ENCODE results near the gene GAK.
"Not testable (repeated sequence)": the region's sequence is repeated elsewhere in the genome, so short reads cannot be mapped to it uniquely, and the experiment has no call there.

The GAK gene

DNA sequence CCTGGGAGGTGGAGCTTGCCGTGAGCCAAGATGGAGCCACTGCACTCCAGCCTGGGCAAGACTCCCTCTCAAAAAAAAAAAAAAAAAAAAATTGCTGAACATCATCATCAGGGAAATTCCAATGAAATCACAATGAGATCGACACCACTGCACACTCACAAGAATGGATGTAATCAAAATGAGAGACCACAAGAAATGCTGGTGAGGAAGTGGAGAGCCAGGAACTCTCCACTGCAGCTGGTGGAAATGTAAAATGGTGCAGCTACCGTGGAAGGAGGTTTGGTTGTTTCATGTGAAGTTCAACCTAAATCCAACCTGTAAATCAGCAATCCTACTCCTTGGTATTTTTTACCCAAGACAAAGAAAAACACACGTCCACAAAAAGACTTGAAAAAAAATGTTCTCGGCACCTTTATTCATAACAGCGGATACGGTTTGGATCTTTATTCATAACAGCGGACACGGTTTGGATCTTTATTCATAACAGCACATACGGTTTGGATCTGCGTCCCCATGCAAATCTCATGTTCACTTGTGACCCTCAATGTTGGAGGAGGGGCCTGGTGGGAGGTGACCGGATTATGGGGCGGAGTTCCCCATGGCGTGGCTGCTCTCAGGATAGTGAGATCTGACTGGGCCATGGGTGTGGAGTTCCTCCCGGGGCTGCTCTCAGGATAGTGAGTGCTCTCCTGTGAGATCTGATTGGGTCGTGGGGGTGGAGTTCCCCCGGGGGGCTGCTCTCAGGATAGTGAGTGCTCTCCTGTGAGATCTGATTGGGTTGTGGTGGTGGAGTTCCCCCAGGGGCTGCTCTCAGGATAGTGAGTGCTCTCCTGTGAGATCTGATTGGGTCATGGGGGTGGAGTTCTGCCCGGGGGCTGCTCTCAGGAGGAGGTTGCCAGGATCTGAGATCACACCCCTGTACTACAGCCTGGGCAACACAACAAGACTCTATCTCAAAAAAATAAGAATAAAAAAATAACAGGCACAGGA is 7.7 kb downstream of the GAK start:
- TF ChIP-seq, protein P1, sequence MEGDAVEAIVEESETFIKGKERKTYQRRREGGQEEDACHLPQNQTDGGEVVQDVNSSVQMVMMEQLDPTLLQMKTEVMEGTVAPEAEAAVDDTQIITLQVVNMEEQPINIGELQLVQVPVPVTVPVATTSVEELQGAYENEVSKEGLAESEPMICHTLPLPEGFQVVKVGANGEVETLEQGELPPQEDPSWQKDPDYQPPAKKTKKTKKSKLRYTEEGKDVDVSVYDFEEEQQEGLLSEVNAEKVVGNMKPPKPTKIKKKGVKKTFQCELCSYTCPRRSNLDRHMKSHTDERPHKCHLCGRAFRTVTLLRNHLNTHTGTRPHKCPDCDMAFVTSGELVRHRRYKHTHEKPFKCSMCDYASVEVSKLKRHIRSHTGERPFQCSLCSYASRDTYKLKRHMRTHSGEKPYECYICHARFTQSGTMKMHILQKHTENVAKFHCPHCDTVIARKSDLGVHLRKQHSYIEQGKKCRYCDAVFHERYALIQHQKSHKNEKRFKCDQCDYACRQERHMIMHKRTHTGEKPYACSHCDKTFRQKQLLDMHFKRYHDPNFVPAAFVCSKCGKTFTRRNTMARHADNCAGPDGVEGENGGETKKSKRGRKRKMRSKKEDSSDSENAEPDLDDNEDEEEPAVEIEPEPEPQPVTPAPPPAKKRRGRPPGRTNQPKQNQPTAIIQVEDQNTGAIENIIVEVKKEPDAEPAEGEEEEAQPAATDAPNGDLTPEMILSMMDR (IDR thresholded peaks at IDR 0.05; ENCODE audit: extremely low read depth, insufficient read depth, missing control alignments): no peak
- DNase-seq (ENCODE audit: low spot score): peak; percentile 70
- in situ Hi-C loops (cut with MboI; ENCODE audit: low pct_unique_long_range_greater_than_20kb, low sequenced_read_pairs, unreplicated experiment): no loop called here

DNA sequence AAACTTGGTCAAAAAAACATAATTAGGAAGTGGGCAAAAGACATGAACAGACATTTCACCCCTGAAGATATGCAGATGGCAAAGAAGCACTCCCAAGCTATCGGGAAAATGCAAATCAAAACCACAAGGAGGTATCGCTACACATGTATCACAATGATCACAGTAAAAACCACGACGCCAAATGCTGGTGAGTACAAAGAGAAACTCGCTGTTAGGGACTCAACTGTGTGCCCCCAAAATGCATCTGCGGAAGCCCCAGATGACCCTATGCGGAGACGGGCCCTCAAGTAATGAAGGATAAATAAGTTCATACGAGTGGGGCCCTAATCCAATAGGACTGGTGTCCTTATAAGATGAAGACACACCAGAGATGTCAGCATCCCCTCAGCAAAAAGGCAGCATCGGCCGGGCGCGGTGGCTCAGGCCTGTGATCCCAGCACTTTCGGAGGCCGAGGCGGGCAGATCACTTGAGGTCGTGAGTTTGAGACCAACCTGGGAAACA is 10.2 kb downstream of the GAK start:
- TF ChIP-seq, protein P1 (IDR thresholded peaks at IDR 0.05; ENCODE audit: extremely low read depth, insufficient read depth, missing control alignments): no peak
- in situ Hi-C loops (cut with MboI; ENCODE audit: low pct_unique_long_range_greater_than_20kb, low sequenced_read_pairs, unreplicated experiment): no loop called here
- DNase-seq (ENCODE audit: low spot score): peak; percentile 69

DNA sequence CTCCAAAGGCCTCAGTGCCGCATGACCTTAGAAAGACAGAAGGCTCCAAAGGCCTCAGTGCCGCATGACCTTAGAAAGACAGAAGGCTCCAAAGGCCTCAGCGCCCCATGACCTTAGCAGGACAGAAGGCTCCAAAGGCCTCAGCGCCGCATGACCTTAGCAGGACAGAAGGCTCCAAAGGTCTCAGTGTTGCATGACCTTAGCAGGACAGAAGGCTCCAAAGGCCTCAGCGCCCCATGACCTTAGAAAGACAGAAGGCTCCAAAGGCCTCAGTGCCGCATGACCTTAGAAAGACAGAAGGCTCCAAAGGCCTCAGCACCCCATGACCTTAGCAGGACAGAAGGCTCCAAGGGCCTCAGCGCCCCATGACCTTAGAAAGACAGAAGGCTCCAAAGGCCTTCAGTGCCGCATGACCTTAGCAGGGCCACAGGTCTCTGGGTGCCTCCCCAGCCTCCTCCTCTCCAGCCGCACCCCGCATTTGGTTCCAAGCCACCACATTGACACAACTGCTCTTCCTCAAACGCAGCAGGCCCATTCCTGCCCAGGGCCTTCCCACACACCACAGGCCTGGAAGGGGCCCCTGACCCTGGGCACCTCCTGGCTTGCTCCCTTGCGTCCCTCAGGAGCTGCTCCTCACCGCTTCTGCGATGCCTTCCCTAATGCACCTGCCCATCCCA is 13.0 kb downstream of the GAK start:
- DNase-seq (ENCODE audit: low spot score); in situ Hi-C loops (cut with MboI; ENCODE audit: low pct_unique_long_range_greater_than_20kb, low sequenced_read_pairs, unreplicated experiment): not testable (repeated sequence)

DNA sequence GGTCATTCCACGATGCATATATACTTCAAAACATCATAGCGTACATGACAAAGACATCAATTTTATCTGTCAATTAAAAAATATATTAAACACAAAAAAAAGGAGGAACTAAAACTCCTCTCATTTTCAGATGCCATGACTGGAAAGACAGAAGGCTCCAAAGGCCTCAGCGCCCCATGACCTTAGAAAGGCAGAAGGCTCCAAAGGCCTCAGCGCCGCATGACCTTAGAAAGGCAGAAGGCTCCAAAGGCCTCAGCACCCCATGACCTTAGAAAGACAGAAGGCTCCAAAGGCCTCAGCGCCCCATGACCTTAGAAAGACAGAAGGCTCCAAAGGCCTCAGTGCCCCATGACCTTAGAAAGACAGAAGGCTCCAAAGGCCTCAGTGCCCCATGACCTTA is 13.5 kb downstream of the GAK start:
- DNase-seq (ENCODE audit: low spot score); in situ Hi-C loops (cut with MboI; ENCODE audit: low pct_unique_long_range_greater_than_20kb, low sequenced_read_pairs, unreplicated experiment): not testable (repeated sequence)

DNA sequence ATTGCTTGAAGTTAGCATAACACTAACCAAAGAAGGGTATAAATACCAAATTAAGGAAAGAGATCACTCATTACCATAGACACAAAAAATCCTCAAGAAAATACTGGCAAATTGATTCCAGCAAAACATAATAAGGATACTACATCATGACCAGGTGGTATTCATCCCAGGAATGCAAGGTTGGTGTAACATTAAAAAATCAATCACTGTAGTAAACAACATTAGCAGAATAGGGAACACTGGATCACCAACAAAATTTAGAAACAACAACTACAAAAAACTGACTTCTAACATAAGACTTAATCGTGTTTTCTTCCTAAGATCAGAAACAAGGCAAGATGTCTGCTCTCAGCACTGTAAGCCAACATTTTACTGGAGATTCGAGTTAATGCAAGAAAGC is 14.1 kb downstream of the GAK start:
- in situ Hi-C loops (cut with MboI; ENCODE audit: low pct_unique_long_range_greater_than_20kb, low sequenced_read_pairs, unreplicated experiment): no loop called here
- TF ChIP-seq, protein P1 (IDR thresholded peaks at IDR 0.05; ENCODE audit: extremely low read depth, insufficient read depth, missing control alignments): no peak
- no peak for DNase-seq (ENCODE audit: low spot score)

DNA sequence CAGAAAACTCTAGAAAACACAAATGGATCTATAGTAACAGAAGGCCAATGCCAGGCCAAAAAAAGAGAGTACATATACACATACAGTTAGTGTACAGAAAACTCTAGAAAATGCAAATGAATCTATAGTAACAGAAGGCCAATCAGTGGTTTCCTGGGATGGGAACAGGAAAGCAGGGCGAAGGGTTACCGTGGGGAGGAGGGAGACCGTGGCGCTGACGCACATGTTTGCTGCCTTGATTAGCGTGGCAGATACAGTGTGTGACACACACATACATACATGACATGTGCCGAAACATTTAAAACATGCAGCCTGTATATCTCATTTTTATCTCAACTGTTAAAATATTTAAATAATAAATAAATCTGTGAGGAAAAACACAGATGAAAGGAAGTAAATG is 14.7 kb downstream of the GAK start:
- in situ Hi-C loops (cut with MboI; ENCODE audit: low pct_unique_long_range_greater_than_20kb, low sequenced_read_pairs, unreplicated experiment): no loop called here
- TF ChIP-seq, protein P1 (IDR thresholded peaks at IDR 0.05; ENCODE audit: extremely low read depth, insufficient read depth, missing control alignments): no peak
- DNase-seq (ENCODE audit: low spot score): no peak

DNA sequence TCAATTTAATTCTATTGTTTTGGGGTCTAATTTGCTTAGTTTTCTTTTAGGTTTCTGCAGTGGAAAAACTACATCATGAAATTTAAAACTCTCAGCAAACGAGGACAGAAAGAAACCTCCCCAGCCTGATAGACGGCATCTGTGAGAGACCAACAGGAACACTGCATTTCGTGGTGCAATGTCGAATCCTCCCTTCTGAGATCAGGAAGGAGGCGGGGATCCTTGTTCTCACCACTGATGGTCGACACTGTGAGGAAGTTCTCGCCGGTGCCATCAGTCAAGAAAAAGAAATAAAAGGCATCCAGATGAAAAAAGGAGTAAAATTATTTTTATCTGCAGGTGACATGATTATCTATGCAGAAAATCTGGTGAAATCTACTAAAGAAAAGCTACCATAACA is 16.5 kb downstream of the GAK start:
- in situ Hi-C loops (cut with MboI; ENCODE audit: low pct_unique_long_range_greater_than_20kb, low sequenced_read_pairs, unreplicated experiment): no loop called here
- TF ChIP-seq, protein P1 (IDR thresholded peaks at IDR 0.05; ENCODE audit: extremely low read depth, insufficient read depth, missing control alignments): no peak
- DNase-seq (ENCODE audit: low spot score): no peak

All from GM13977 (cell line).